ENCODE measurements around the gene SHISAL2B. TPM values are rescaled to one million over a fixed set of nuclear protein-coding genes. Genes with fewer than 3 reads are reported as not detected.

The SHISAL2B gene
- total RNA-seq, 2 donors from 2014 or later = 0.99 to 9.9 TPM

GRCh38 chr5:64665243-64665642 is 25.1 kb upstream of the SHISAL2B start:
- ATAC-seq (no peak), DNase-seq (no peak)
- Histone ChIP-seq H3K27ac (no peak overlapping the region), H3K36me3 (replicated peaks in 1 of 2; ENCODE audit: insufficient read depth in 1 of 2, low read depth in 2 of 2) (no peaks in the 10 kb centered on the region), H3K4me3 (no peak overlapping the region), H3K4me1 (peaks cover 4% of the 10 kb centered on the region), H3K9me3 (no peaks in the 10 kb centered on the region), H3K27me3 (no peaks in the 10 kb centered on the region)
- 17 to 22% methylated on average over 2 of the region's 2 CpGs for WGBS, 2 donors
- intact Hi-C loops (cut with DNase I) = no loop called here
- TF ChIP-seq POLR2A (IDR thresholded peaks at IDR 0.05) = no peak
- TF ChIP-seq, protein P1, sequence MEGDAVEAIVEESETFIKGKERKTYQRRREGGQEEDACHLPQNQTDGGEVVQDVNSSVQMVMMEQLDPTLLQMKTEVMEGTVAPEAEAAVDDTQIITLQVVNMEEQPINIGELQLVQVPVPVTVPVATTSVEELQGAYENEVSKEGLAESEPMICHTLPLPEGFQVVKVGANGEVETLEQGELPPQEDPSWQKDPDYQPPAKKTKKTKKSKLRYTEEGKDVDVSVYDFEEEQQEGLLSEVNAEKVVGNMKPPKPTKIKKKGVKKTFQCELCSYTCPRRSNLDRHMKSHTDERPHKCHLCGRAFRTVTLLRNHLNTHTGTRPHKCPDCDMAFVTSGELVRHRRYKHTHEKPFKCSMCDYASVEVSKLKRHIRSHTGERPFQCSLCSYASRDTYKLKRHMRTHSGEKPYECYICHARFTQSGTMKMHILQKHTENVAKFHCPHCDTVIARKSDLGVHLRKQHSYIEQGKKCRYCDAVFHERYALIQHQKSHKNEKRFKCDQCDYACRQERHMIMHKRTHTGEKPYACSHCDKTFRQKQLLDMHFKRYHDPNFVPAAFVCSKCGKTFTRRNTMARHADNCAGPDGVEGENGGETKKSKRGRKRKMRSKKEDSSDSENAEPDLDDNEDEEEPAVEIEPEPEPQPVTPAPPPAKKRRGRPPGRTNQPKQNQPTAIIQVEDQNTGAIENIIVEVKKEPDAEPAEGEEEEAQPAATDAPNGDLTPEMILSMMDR (IDR thresholded peaks at IDR 0.05) = no peak

- H3K27me3 ChIP-seq = no peaks in the 10 kb centered on the region
- TF ChIP-seq, protein P1 (IDR thresholded peaks at IDR 0.05) = no peak
- no peak for TF ChIP-seq POLR2A (IDR thresholded peaks at IDR 0.05)
- 36 to 50% methylated on average over 1 of the region's 1 CpG for WGBS, 2 donors
- no peak overlapping the region for H3K4me3 ChIP-seq
- no peak for DNase-seq
- H3K4me1 ChIP-seq = peaks cover 4% of the 10 kb centered on the region
- intact Hi-C loops (cut with DNase I) = no loop called here
- ATAC-seq = no peak
- no peaks in the 10 kb centered on the region for H3K9me3 ChIP-seq
- no peak overlapping the region for H3K27ac ChIP-seq
- H3K36me3 ChIP-seq (replicated peaks in 1 of 2; ENCODE audit: insufficient read depth in 1 of 2, low read depth in 2 of 2) = no peaks in the 10 kb centered on the region
Measured at GRCh38 chr5:64666078-64666477, 24.2 kb upstream of the SHISAL2B start.

DNA sequence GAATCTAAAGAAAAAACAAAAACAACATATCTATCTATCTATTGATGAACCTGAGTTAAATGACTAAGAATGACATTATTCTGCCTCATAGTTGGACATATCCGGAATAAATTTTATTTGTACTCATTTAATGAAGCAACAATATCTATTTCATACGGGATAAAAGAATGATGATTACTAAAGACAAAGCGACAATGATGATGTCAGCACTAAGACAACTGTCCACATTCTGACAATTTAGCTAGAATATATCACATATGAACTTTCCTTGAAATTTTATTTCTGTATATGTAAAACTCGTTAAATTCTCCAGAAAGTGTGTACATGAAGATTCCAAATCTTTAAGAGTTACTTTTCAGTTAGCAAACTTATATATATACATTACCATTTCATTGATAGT is 23.2 kb upstream of the SHISAL2B start:
- no peak overlapping the region for H3K4me3 ChIP-seq
- H3K27me3 ChIP-seq = no peaks in the 10 kb centered on the region
- 81 to 91% methylated on average over 4 of the region's 4 CpGs for WGBS, 2 donors
- H3K36me3 ChIP-seq (replicated peaks in 1 of 2; ENCODE audit: insufficient read depth in 1 of 2, low read depth in 2 of 2) = no peaks in the 10 kb centered on the region
- H3K27ac ChIP-seq = no peak overlapping the region
- H3K9me3 ChIP-seq = no peaks in the 10 kb centered on the region
- no peak for TF ChIP-seq POLR2A (IDR thresholded peaks at IDR 0.05)
- no peak for ATAC-seq
- peaks cover 4% of the 10 kb centered on the region for H3K4me1 ChIP-seq
- no peak for DNase-seq
- intact Hi-C loops (cut with DNase I) = no loop called here

DNA sequence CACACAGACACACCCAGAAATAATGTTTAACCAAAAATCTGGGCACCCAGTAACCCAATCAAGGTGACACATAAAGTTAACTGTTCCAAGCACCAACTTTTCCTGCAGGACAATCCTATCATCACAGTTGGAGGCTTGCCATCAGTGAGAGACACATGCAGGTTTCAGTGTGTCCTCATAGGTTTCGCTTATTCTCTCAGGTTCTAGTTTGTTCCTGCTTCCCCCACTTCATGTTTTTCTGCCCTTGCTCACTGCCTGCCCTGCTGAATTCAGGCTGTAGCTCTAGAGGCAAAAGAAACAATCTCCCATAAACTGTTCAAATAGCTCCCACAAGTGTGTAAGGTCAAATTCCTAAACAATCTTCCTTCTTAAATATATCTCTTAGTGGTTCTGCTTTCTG is 20.0 kb upstream of the SHISAL2B start:
- H3K27ac ChIP-seq = no peak overlapping the region
- WGBS, 2 donors = 84 to 88% methylated on average over 1 of the region's 1 CpG
- ATAC-seq (no peak), DNase-seq (no peak)
- no peak overlapping the region for H3K4me3 ChIP-seq
- H3K27me3 ChIP-seq = no peaks in the 10 kb centered on the region
- peaks cover 4% of the 10 kb centered on the region for H3K4me1 ChIP-seq
- H3K36me3 ChIP-seq (replicated peaks in 1 of 2; ENCODE audit: insufficient read depth in 1 of 2, low read depth in 2 of 2) = no peaks in the 10 kb centered on the region
- H3K9me3 ChIP-seq = no peaks in the 10 kb centered on the region
- TF ChIP-seq, protein P1 (IDR thresholded peaks at IDR 0.05) = no peak
- no peak for TF ChIP-seq POLR2A (IDR thresholded peaks at IDR 0.05)
- intact Hi-C loops (cut with DNase I) = no loop called here

- no peak for ATAC-seq
- no peak for DNase-seq
- WGBS, 2 donors = 60 to 79% methylated on average over 3 of the region's 3 CpGs
- no peak for TF ChIP-seq POLR2A (IDR thresholded peaks at IDR 0.05)
- TF ChIP-seq, protein P1 (IDR thresholded peaks at IDR 0.05) = no peak
- no peaks in the 10 kb centered on the region for H3K36me3 ChIP-seq (replicated peaks in 1 of 2; ENCODE audit: insufficient read depth in 1 of 2, low read depth in 2 of 2)
- no peaks in the 10 kb centered on the region for H3K4me1 ChIP-seq
- intact Hi-C loops (cut with DNase I) = no loop called here
- no peak overlapping the region for H3K4me3 ChIP-seq
- no peaks in the 10 kb centered on the region for H3K27me3 ChIP-seq
- H3K27ac ChIP-seq = no peak overlapping the region
- H3K9me3 ChIP-seq = no peaks in the 10 kb centered on the region
Measured at GRCh38 chr5:64671678-64672077, 18.6 kb upstream of the SHISAL2B start.
